Neural progenitor cell (in vitro differentiated cells): ENCODE results near the gene MTMR12. TPM values are rescaled to one million over a fixed set of nuclear protein-coding genes. Genes with fewer than 3 reads are reported as not detected.

Experiments used
- DNase-seq: peaks from one replicate; pipeline ENCODE4 v3.0.0-alpha.2; 2016; ENCODE audit warnings: low spot score
- H2AFZ ChIP-seq: fragments of 200-600 bp; sonication (generic); replicated peaks from 2 replicates; pipeline ENCODE4 v1.6.1; 2016; ENCODE audit warnings: antibody characterized with exemption
- H3F3A ChIP-seq: fragments of 200-600 bp; sonication (generic); 2 replicates; pipeline ENCODE4 v1.6.1; 2016; ENCODE audit warnings: antibody characterized with exemption, low read depth
- H3K27ac ChIP-seq: fragments of 200-600 bp; sonication (generic); 2 replicates; pipeline ENCODE4 v1.5.1; 2016; ENCODE audit warnings: mild to moderate bottlenecking
- H3K27me3 ChIP-seq: fragments of 200-600 bp; sonication (generic); 2 replicates; pipeline ENCODE4 v1.6.1; 2016; ENCODE audit warnings: mild to moderate bottlenecking, moderate library complexity
- H3K36me3 ChIP-seq: fragments of 200-600 bp; sonication (generic); 2 replicates; pipeline ENCODE4 v1.5.1; 2016
- H3K4me1 ChIP-seq: fragments of 200-600 bp; sonication (generic); 2 replicates; pipeline ENCODE4 v1.6.1; 2016; ENCODE audit warnings: mixed run types
- H3K4me2 ChIP-seq: fragments of 200-600 bp; sonication (generic); 2 replicates; pipeline ENCODE4 v1.6.1; 2016
- H3K4me3 ChIP-seq: fragments of 200-600 bp; sonication (generic); 2 replicates; pipeline ENCODE4 v1.5.1; 2016
- H3K79me2 ChIP-seq: fragments of 200-600 bp; sonication (generic); 2 replicates; pipeline ENCODE4 v1.6.1; 2016; ENCODE audit warnings: low read depth
- H3K9ac ChIP-seq: fragments of 200-600 bp; sonication (generic); 2 replicates; pipeline ENCODE4 v1.6.1; 2016
- H3K9me3 ChIP-seq: fragments of 200-600 bp; sonication (generic); 2 replicates; pipeline ENCODE4 v1.5.1; 2016; ENCODE audit warnings: low read depth
- H4K20me1 ChIP-seq: fragments of 200-600 bp; sonication (generic); 2 replicates; pipeline ENCODE4 v1.6.1; 2016; ENCODE audit warnings: low read depth
- H3K27ac Mint-ChIP-seq: 3 replicates; pipeline ENCODE4 v1.8.0; 2021; ENCODE audit warnings: mixed read lengths
- H3K27me3 Mint-ChIP-seq: 2 replicates; pipeline ENCODE4 v1.8.0; 2022; ENCODE audit warnings: low read depth, mild to moderate bottlenecking, inconsistent platforms, moderate library complexity, mixed read lengths; ENCODE audit not compliant: insufficient read depth
- H3K36me3 Mint-ChIP-seq: 3 replicates; pipeline ENCODE4 v1.8.0; 2021; ENCODE audit warnings: mixed read lengths
- H3K4me1 Mint-ChIP-seq: 3 replicates; pipeline ENCODE4 v1.8.0; 2021; ENCODE audit warnings: mixed read lengths
- H3K4me3 Mint-ChIP-seq: 3 replicates; pipeline ENCODE4 v1.8.0; 2021; ENCODE audit warnings: mild to moderate bottlenecking, moderate library complexity, mixed read lengths
- H3K9me3 Mint-ChIP-seq: 3 replicates; pipeline ENCODE4 v1.8.0; 2020; ENCODE audit warnings: mixed read lengths
- EZH2 ChIP-seq: fragments of 200-600 bp; sonication (generic); IDR thresholded peaks from 2 replicates; pipeline ENCODE4 v1.6.1; 2017; ENCODE audit warnings: antibody characterized with exemption, mild to moderate bottlenecking, moderate library complexity
- EZH2phosphoT487 ChIP-seq: fragments of 200-600 bp; sonication (generic); IDR thresholded peaks from 2 replicates; pipeline ENCODE4 v1.6.1; 2017; ENCODE audit warnings: antibody characterized with exemption
- total RNA-seq: library from RNA; depleted of rRNA; stranded (reverse); fragments of >200 nt; gene quantifications from 2 replicates; pipeline ENCODE4 v1.2.3, GENCODE V29; 2015; ENCODE audit warnings: low replicate concordance
- TF ChIP-seq, protein P1 (sequence below): fragments of 200-600 bp; sonication (generic); IDR thresholded peaks from 2 replicates; pipeline ENCODE4 v1.5.1; 2017; ENCODE audit warnings: antibody characterized with exemption, mild to moderate bottlenecking

MTMR12 gene
- total RNA-seq, 1 donor from 2014 or later = 22.0 TPM

DNA sequence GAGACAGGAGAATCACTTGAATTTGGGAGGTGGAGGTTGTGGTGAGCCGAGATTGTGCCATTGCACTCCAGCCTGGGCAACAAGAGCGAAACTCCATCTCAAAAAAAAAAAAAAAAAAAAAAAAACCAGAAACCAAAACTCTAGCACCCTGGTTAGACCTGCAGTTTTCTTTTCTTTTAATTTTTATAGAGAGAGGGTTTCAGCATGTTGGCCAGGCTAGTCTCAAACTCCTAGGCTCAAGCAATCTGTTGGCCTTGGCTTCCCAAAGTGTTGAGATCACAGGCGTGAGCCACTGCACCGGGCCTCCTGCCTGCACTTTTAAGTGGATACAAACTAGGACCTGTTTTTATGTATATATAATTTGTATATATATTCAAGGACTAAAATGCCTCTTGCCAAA lies 12.9 kb upstream of the MTMR12 start:
- Histone ChIP-seq H3F3A (no peaks in the 10 kb centered on the region), H3K9me3 (no peaks in the 10 kb centered on the region), H3K4me3 (no peak overlapping the region), H3K79me2 (no peaks in the 10 kb centered on the region), H2AFZ (no peak overlapping the region), H3K27me3 (no peaks in the 10 kb centered on the region), H3K4me2 (no peak overlapping the region), H3K4me1 (no peaks in the 10 kb centered on the region), H4K20me1 (no peaks in the 10 kb centered on the region), H3K9ac (no peak overlapping the region), H3K36me3 (no peaks in the 10 kb centered on the region), H3K27ac (no peak overlapping the region)
- Mint-ChIP-seq H3K36me3 (peaks cover 4% of the 10 kb centered on the region), H3K27me3 (peaks cover 3% of the 10 kb centered on the region), H3K9me3 (peaks cover 9% of the 10 kb centered on the region), H3K4me1 (no peaks in the 10 kb centered on the region), H3K27ac (no peak overlapping the region), H3K4me3 (no peak overlapping the region)
- TF ChIP-seq, protein P1, sequence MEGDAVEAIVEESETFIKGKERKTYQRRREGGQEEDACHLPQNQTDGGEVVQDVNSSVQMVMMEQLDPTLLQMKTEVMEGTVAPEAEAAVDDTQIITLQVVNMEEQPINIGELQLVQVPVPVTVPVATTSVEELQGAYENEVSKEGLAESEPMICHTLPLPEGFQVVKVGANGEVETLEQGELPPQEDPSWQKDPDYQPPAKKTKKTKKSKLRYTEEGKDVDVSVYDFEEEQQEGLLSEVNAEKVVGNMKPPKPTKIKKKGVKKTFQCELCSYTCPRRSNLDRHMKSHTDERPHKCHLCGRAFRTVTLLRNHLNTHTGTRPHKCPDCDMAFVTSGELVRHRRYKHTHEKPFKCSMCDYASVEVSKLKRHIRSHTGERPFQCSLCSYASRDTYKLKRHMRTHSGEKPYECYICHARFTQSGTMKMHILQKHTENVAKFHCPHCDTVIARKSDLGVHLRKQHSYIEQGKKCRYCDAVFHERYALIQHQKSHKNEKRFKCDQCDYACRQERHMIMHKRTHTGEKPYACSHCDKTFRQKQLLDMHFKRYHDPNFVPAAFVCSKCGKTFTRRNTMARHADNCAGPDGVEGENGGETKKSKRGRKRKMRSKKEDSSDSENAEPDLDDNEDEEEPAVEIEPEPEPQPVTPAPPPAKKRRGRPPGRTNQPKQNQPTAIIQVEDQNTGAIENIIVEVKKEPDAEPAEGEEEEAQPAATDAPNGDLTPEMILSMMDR = no peak
- no peak for TF ChIP-seq EZH2phosphoT487
- no peak for TF ChIP-seq EZH2
- DNase-seq = no peak

DNA sequence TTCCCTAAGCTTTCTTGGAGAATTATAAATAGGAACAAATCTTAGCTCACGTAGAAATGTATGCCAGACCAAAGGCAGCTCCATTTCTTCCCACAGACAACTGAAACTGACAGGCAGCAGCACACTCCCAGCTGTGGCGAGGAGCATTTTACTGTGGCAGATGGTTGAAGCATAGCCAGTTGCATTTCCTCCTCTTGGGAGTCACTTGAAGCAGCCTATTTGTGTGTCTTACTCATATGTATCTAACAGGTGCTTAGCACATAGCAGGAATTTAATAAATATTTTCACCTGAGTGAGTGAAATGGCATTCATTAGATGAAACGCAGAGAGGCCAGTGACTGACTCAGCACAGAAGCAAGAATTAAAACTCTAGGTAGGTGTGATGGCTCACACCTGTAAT lies 12.3 kb upstream of the MTMR12 start:
- no peak overlapping the region for H3K4me3 ChIP-seq
- H2AFZ ChIP-seq = no peak overlapping the region
- no peaks in the 10 kb centered on the region for H3K79me2 ChIP-seq
- H3K9me3 ChIP-seq = no peaks in the 10 kb centered on the region
- no peak overlapping the region for H3K27ac ChIP-seq
- no peak for DNase-seq
- H3K27me3 ChIP-seq = no peaks in the 10 kb centered on the region
- no peak overlapping the region for H3K4me2 ChIP-seq
- H3K36me3 ChIP-seq = no peaks in the 10 kb centered on the region
- no peak overlapping the region for H3K4me3 Mint-ChIP-seq
- H3K9me3 Mint-ChIP-seq = peaks cover 9% of the 10 kb centered on the region
- H3K27me3 Mint-ChIP-seq = peaks cover 3% of the 10 kb centered on the region
- no peaks in the 10 kb centered on the region for H3K4me1 ChIP-seq
- H4K20me1 ChIP-seq = no peaks in the 10 kb centered on the region
- no peaks in the 10 kb centered on the region for H3F3A ChIP-seq
- TF ChIP-seq, protein P1 = no peak
- no peak for TF ChIP-seq EZH2phosphoT487
- no peak for TF ChIP-seq EZH2
- H3K27ac Mint-ChIP-seq = no peak overlapping the region
- H3K4me1 Mint-ChIP-seq = no peaks in the 10 kb centered on the region
- peaks cover 4% of the 10 kb centered on the region for H3K36me3 Mint-ChIP-seq
- no peak overlapping the region for H3K9ac ChIP-seq

DNA sequence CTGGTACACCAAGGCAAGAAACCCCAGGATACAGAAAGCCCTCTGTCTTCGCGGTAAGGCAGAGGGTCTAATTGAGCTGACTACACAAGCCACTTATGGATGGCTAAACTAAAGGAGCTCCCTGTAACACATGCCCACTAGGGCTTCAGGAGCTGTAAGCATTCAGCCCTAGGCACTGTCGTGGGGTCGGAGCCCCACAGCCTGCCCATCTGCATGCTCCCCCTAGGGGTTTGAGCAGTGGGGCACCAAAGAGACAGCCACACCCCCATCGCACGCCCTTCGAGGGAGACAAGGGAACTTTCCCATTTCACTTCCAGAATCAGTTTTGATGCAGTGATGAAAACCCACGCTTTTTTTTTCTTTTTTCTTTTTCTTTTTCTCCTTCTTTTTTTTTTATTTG lies 11.0 kb upstream of the MTMR12 start:
- no peaks in the 10 kb centered on the region for H3K79me2 ChIP-seq
- H3K27ac Mint-ChIP-seq = no peak overlapping the region
- peaks cover 4% of the 10 kb centered on the region for H3K36me3 Mint-ChIP-seq
- TF ChIP-seq EZH2 = no peak
- TF ChIP-seq, protein P1 = peak; percentile 7
- peaks cover 4% of the 10 kb centered on the region for H3K27me3 Mint-ChIP-seq
- no peak overlapping the region for H3K4me2 ChIP-seq
- no peaks in the 10 kb centered on the region for H3K36me3 ChIP-seq
- H3F3A ChIP-seq = no peaks in the 10 kb centered on the region
- no peaks in the 10 kb centered on the region for H3K4me1 ChIP-seq
- no peak overlapping the region for H3K4me3 Mint-ChIP-seq
- no peaks in the 10 kb centered on the region for H3K4me1 Mint-ChIP-seq
- H3K27ac ChIP-seq = no peak overlapping the region
- no peaks in the 10 kb centered on the region for H4K20me1 ChIP-seq
- H3K4me3 ChIP-seq = no peak overlapping the region
- no peak overlapping the region for H3K9ac ChIP-seq
- H3K9me3 ChIP-seq = no peaks in the 10 kb centered on the region
- peaks cover 9% of the 10 kb centered on the region for H3K9me3 Mint-ChIP-seq
- peak; percentile 7 for DNase-seq
- no peaks in the 10 kb centered on the region for H3K27me3 ChIP-seq
- H2AFZ ChIP-seq = peak overlapping the region; percentile 57
